HepG2 (cell line): ENCODE data around the gene ETFDH. TPM values are rescaled to one million over a fixed set of nuclear protein-coding genes. Genes with fewer than 3 reads are reported as not detected.

Source experiments
- ATAC-seq: fragments of 200-7000 bp; cut with Tn5 transposase; 3 replicates; pipeline ENCODE4 v1.9.1; 2020; ENCODE audit warnings: mild to moderate bottlenecking, moderate library complexity
- BruUV-seq: library from RNA; stranded (reverse); fragments of 400-500 nt; replicated peaks from 2 replicates; lab custom pipeline; 2021; lab: Mats Ljungman, UMichigan
- CTCF ChIA-PET: fragments of 300-600 bp; formaldehyde crosslinking; extraction: SDS; loops from one replicate; lab custom pipeline; 2021; ENCODE audit warnings: low total read pairs, inconsistent platforms, low intra/inter-chr PET ratio; lab: Yijun Ruan, JAX
- POLR2A ChIA-PET: fragments of 350-600 bp; sonication (Branson Sonifier 250); formaldehyde crosslinking; loops from one replicate; lab custom pipeline; 2020; ENCODE audit warnings: antibody characterized with exemption, inconsistent platforms; lab: Yijun Ruan, JAX
- DNase-seq: peaks from one replicate; pipeline ENCODE4 v3.0.0-alpha.2; 2015; ENCODE audit warnings: low spot score
- FAIRE-seq: peaks from 3 replicates; lab custom pipeline; 2011; peaks lifted over from hg19 to GRCh38; lab: Jason Lieb, UNC
- H2AFZ ChIP-seq: one replicate; pipeline ENCODE4 v1.6.1; 2011; ENCODE audit warnings: low read length, inconsistent platforms
- H3K27ac ChIP-seq: fragments of 300-600 bp; 3 replicates; pipeline ENCODE4 v1.8.0; 2011; ENCODE audit warnings: mixed run types, mild to moderate bottlenecking, mixed read lengths, low read length, inconsistent platforms; ENCODE audit not compliant: insufficient read depth; ENCODE audit errors: extremely low read length
- H3K27me3 ChIP-seq, 2 experiments: fragments of 200-600 bp in 1 of 2; 2 replicates in 1 of 2; 3 replicates in 1 of 2; pipeline versions ENCODE4 v1.6.0 to v1.8.0; 2011; ENCODE audit warnings: low read length in 2 of 2, mild to moderate bottlenecking in 2 of 2, moderate library complexity in 2 of 2, inconsistent platforms in 1 of 2; ENCODE audit not compliant: insufficient read depth in 2 of 2, control insufficient read depth in 1 of 2
- H3K36me3 ChIP-seq, 2 experiments: fragments of 200-600 bp in 1 of 2; replicated peaks in 1 of 2; 2 replicates in 1 of 2; 3 replicates in 1 of 2; pipeline versions ENCODE4 v1.5.1 to v1.8.0; 2011; ENCODE audit warnings: low read length in 2 of 2, inconsistent platforms in 1 of 2; ENCODE audit not compliant: insufficient read depth in 2 of 2, control insufficient read depth in 1 of 2
- H3K4me1 ChIP-seq: 2 replicates; pipeline ENCODE4 v1.5.1; 2012; ENCODE audit warnings: low read length, inconsistent platforms; ENCODE audit not compliant: insufficient read depth
- H3K4me2 ChIP-seq: 2 replicates; pipeline ENCODE4 v1.6.0; 2011; ENCODE audit warnings: low read depth, low read length, inconsistent platforms
- H3K4me3 ChIP-seq, 3 experiments: fragments of 200-600 bp in 1 of 3; sonication (generic), shearing (Covaris generic) in 1 of 3; replicated peaks in 1 of 3; 2 replicates each; pipeline ENCODE4 v1.5.1; 2011 to 2016; ENCODE audit warnings: low read length in 3 of 3, inconsistent platforms in 2 of 3, low read depth in 2 of 3, mild to moderate bottlenecking in 2 of 3, control low read depth in 1 of 3, mixed read lengths in 1 of 3; ENCODE audit not compliant: insufficient read depth in 1 of 3
- H3K79me2 ChIP-seq: one replicate; pipeline ENCODE4 v1.6.1; 2011; ENCODE audit warnings: low read length, inconsistent platforms; ENCODE audit not compliant: insufficient read depth
- H3K9ac ChIP-seq: 2 replicates; pipeline ENCODE4 v1.6.0; 2011; ENCODE audit warnings: mild to moderate bottlenecking, low read depth, low read length, inconsistent platforms; ENCODE audit not compliant: insufficient read depth
- H3K9me3 ChIP-seq: 2 replicates; pipeline ENCODE4 v1.5.1; 2012; ENCODE audit warnings: mild to moderate bottlenecking, low read length
- H4K20me1 ChIP-seq: 2 replicates; pipeline ENCODE4 v1.6.0; 2011; ENCODE audit warnings: inconsistent platforms, mild to moderate bottlenecking, low read length, moderate library complexity; ENCODE audit not compliant: insufficient read depth
- ASH2L ChIP-seq: fragments of 300-600, 200-600 bp; sonication (generic); IDR thresholded peaks from 2 replicates; pipeline ENCODE4 v1.7.0; 2017; ENCODE audit warnings: low read depth, mild to moderate bottlenecking, moderate library complexity, mixed read lengths, low read length; ENCODE audit not compliant: insufficient read length
- GTF3A ChIP-seq: sonication (generic); formaldehyde crosslinking; conservative IDR thresholded peaks from 2 replicates; pipeline ENCODE4 v1.4.0; 2020; ENCODE audit warnings: mild to moderate bottlenecking, missing genetic modification reagents
- KDM3A ChIP-seq: IDR thresholded peaks from 2 replicates; pipeline ENCODE4 v1.6.1; 2018; ENCODE audit warnings: low read depth, missing compliant biosample characterization
- PAWR ChIP-seq: sonication (generic); formaldehyde crosslinking; IDR thresholded peaks from 2 replicates; pipeline ENCODE4 v1.4.0; 2020; ENCODE audit warnings: missing genetic modification reagents, mild to moderate bottlenecking, borderline replicate concordance
- RNF2 ChIP-seq: fragments of 450-650 bp; conservative IDR thresholded peaks from 2 replicates; pipeline ENCODE4 v1.6.1; 2016; ENCODE audit warnings: low read depth
- SP2 ChIP-seq: sonication (generic); formaldehyde crosslinking; IDR thresholded peaks from 2 replicates; pipeline ENCODE4 v1.5.1; 2020; ENCODE audit warnings: mild to moderate bottlenecking, missing genetic modification reagents
- SP5 ChIP-seq: IDR thresholded peaks from 2 replicates; pipeline ENCODE4 v1.6.1; 2016; ENCODE audit warnings: low read depth, borderline replicate concordance
- SUZ12 ChIP-seq: fragments of 150-350 bp; IDR thresholded peaks from 2 replicates; pipeline ENCODE4 v1.6.1; 2014; ENCODE audit warnings: low read depth, low read length
- ZNF251 ChIP-seq: sonication (generic); formaldehyde crosslinking; IDR thresholded peaks from 2 replicates; pipeline ENCODE4 v1.9.0; 2021; ENCODE audit warnings: mild to moderate bottlenecking, missing genetic modification reagents
- ZNF468 ChIP-seq: sonication (generic); formaldehyde crosslinking; IDR thresholded peaks from 2 replicates; pipeline ENCODE4 v1.8.0; 2022; ENCODE audit warnings: mild to moderate bottlenecking, moderate library complexity, missing genetic modification reagents
- ZNF615 ChIP-seq: sonication (generic); formaldehyde crosslinking; IDR thresholded peaks from 2 replicates; pipeline ENCODE4 v1.5.0; 2020; ENCODE audit warnings: mild to moderate bottlenecking, missing genetic modification reagents, borderline replicate concordance
- ZNF652 ChIP-seq: IDR thresholded peaks from 2 replicates; pipeline ENCODE4 v1.6.1; 2016; ENCODE audit warnings: low read depth, borderline replicate concordance
- ZNF720 ChIP-seq: sonication (generic); formaldehyde crosslinking; IDR thresholded peaks from 2 replicates; pipeline ENCODE4 v1.4.0; 2020; ENCODE audit warnings: missing genetic modification reagents
- ZNF761 ChIP-seq: sonication (generic); formaldehyde crosslinking; conservative IDR thresholded peaks from 2 replicates; pipeline ENCODE4 v1.4.0; 2020; ENCODE audit warnings: mild to moderate bottlenecking, missing genetic modification reagents
- WGBS: methylation state at CpG from one replicate; pipeline ENCODE4 v1.1.6; 2017; ENCODE audit warnings: low lambda C conversion rate; 5-methylcytosine and 5-hydroxymethylcytosine counted together
- in situ Hi-C: cut with HindIII; loops from 2 replicates; pipeline ENCODE4 v1.10.0; 2017; ENCODE audit warnings: low pct_unique_long_range_greater_than_20kb; ENCODE audit not compliant: extremely low pct_ligation_motif_present
- intact Hi-C: fragments of 100-400 bp; cut with micrococcal nuclease; formaldehyde crosslinking; loops from one replicate; pipeline ENCODE4 v1.10.0; 2022; ENCODE audit not compliant: unreplicated experiment
- polyA plus RNA-seq, 8 experiments: library from polyadenylated mRNA; depleted of rRNA in 3 of 8; stranded (reverse) in 7 of 8; unstranded in 1 of 8; fragments of >200 nt; fragmentation: Illumina TruSeq in 4 of 8; extraction: Trizol in 4 of 8; gene quantifications; 2 replicates each; pipeline versions ENCODE4 v1.2.1 to v1.2.3, GENCODE V29; 2011 to 2016; ENCODE audit warnings: low read depth in 4 of 8, missing spikeins in 1 of 8, mixed read lengths in 1 of 8; ENCODE audit not compliant: insufficient read depth in 1 of 8
- total RNA-seq, 5 experiments: library from RNA; depleted of rRNA; stranded (reverse); fragments of >200 nt; fragmentation: Illumina TruSeq; extraction: Trizol; gene quantifications; 2 replicates each; pipeline ENCODE4 v1.2.3, GENCODE V29; 2016; ENCODE audit warnings: low read depth in 1 of 5
- TF ChIP-seq, protein P1 (sequence below): sonication (generic); formaldehyde crosslinking; IDR thresholded peaks from 2 replicates; pipeline ENCODE4 v1.9.0; 2021; ENCODE audit warnings: mild to moderate bottlenecking, missing genetic modification reagents

ETFDH gene
- total and polyA plus RNA-seq, 2 of the 13 experiments (the other 11 are each of a cell fraction or from before 2014, with no cell fraction given), result 14.7 to 17.8 TPM

- H4K20me1 ChIP-seq, result no peaks in the 10 kb centered on the region
- intact Hi-C loops, result loop anchor here (10.0 kb wide), 1 partner anchor 378 kb away; the partner anchor contains the start of gene RAPGEF2
- H3K4me2 ChIP-seq, result no peak overlapping the region
- no peak overlapping the region for H2AFZ ChIP-seq
- CTCF ChIA-PET, result no interaction called here
- H3K27ac ChIP-seq, result no peak overlapping the region
- DNase-seq (no peak), FAIRE-seq (no peak), ATAC-seq (no peak)
- POLR2A ChIA-PET, result no interaction called here
- no peaks in the 10 kb centered on the region; a peak in 2 of 5 replicates for H3K27me3 ChIP-seq
- 49% methylated on average over 6 of the region's 6 CpGs for WGBS
- in situ Hi-C loops, result loop anchor here (5.0 to 25.0 kb wide), 3 partner anchors 121 to 478 kb away; no protein-coding TSS in a partner anchor
- no TSS peak for BruUV-seq
- no peaks in the 10 kb centered on the region for H3K36me3 ChIP-seq
- H3K79me2 ChIP-seq, result peaks cover 15% of the 10 kb centered on the region
- no peak overlapping the region for H3K9ac ChIP-seq
- TF ChIP-seq PAWR (CRISPR knock-in tag) (no peak), ZNF468 (CRISPR knock-in tag) (no peak), SUZ12 (no peak), ZNF615 (no peak), ZNF652 (no peak), SP2 (no peak), KDM3A (CRISPR knock-in tag) (no peak), GTF3A (CRISPR knock-in tag) (no peak), ZNF761 (CRISPR knock-in tag) (no peak), ZNF720 (CRISPR knock-in tag) (no peak), SP5 (CRISPR knock-in tag) (no peak)
- H3K4me1 ChIP-seq, result peaks cover 38% of the 10 kb centered on the region
- H3K9me3 ChIP-seq, result no peaks in the 10 kb centered on the region
- no peak overlapping the region for H3K4me3 ChIP-seq
Observed at GRCh38 chr4:158726633-158727032, 54.5 kb downstream of the ETFDH start.

GRCh38 chr4:158728236-158728635 is 56.1 kb downstream of the ETFDH start:
- in situ Hi-C loops, result loop anchor here (5.0 to 25.0 kb wide), 3 partner anchors 119 to 477 kb away; no protein-coding TSS in a partner anchor
- WGBS, result 8% methylated on average over 1 of the region's 1 CpG
- no peaks in the 10 kb centered on the region for H3K79me2 ChIP-seq
- TF ChIP-seq ZNF251 (CRISPR knock-in tag), result no peak
- TF ChIP-seq, protein P1, sequence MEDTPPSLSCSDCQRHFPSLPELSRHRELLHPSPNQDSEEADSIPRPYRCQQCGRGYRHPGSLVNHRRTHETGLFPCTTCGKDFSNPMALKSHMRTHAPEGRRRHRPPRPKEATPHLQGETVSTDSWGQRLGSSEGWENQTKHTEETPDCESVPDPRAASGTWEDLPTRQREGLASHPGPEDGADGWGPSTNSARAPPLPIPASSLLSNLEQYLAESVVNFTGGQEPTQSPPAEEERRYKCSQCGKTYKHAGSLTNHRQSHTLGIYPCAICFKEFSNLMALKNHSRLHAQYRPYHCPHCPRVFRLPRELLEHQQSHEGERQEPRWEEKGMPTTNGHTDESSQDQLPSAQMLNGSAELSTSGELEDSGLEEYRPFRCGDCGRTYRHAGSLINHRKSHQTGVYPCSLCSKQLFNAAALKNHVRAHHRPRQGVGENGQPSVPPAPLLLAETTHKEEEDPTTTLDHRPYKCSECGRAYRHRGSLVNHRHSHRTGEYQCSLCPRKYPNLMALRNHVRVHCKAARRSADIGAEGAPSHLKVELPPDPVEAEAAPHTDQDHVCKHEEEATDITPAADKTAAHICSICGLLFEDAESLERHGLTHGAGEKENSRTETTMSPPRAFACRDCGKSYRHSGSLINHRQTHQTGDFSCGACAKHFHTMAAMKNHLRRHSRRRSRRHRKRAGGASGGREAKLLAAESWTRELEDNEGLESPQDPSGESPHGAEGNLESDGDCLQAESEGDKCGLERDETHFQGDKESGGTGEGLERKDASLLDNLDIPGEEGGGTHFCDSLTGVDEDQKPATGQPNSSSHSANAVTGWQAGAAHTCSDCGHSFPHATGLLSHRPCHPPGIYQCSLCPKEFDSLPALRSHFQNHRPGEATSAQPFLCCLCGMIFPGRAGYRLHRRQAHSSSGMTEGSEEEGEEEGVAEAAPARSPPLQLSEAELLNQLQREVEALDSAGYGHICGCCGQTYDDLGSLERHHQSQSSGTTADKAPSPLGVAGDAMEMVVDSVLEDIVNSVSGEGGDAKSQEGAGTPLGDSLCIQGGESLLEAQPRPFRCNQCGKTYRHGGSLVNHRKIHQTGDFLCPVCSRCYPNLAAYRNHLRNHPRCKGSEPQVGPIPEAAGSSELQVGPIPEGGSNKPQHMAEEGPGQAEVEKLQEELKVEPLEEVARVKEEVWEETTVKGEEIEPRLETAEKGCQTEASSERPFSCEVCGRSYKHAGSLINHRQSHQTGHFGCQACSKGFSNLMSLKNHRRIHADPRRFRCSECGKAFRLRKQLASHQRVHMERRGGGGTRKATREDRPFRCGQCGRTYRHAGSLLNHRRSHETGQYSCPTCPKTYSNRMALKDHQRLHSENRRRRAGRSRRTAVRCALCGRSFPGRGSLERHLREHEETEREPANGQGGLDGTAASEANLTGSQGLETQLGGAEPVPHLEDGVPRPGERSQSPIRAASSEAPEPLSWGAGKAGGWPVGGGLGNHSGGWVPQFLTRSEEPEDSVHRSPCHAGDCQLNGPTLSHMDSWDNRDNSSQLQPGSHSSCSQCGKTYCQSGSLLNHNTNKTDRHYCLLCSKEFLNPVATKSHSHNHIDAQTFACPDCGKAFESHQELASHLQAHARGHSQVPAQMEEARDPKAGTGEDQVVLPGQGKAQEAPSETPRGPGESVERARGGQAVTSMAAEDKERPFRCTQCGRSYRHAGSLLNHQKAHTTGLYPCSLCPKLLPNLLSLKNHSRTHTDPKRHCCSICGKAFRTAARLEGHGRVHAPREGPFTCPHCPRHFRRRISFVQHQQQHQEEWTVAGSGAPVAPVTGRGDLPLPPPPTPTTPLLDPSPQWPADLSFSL, result no peak
- TF ChIP-seq RNF2, result no peak
- TF ChIP-seq ASH2L, result no peak

More at GRCh38 chr4:158728236-158728635, 56.1 kb downstream of the ETFDH start:
- CTCF ChIA-PET, result no interaction called here
- no peak for FAIRE-seq
- Histone ChIP-seq H3K27ac (no peak overlapping the region), H3K9me3 (no peaks in the 10 kb centered on the region), H3K4me3 (no peak overlapping the region), H3K4me1 (peaks cover 33% of the 10 kb centered on the region), H3K36me3 (no peaks in the 10 kb centered on the region), H3K4me2 (no peak overlapping the region), H3K27me3 (no peaks in the 10 kb centered on the region; a peak in 2 of 5 replicates), H3K9ac (no peak overlapping the region), H2AFZ (peak overlapping the region; percentile 88), H4K20me1 (no peaks in the 10 kb centered on the region)
- POLR2A ChIA-PET, result no interaction called here
- no peak for ATAC-seq
- no TSS peak for BruUV-seq
- no peak for DNase-seq
- intact Hi-C loops, result loop anchor here (10.0 kb wide), 1 partner anchor 377 kb away; the partner anchor contains the start of gene RAPGEF2
